ENCODE data around the gene EIF3D. TPM values are rescaled to one million over a fixed set of nuclear protein-coding genes. Genes with fewer than 3 reads are reported as not detected.
"Not testable (repeated sequence)": the region's sequence is repeated elsewhere in the genome, so short reads cannot be mapped to it uniquely, and the experiment has no call there.

The EIF3D gene
- polyA plus RNA-seq, 3 donors: 102 to 244 (median 122) TPM

DNA sequence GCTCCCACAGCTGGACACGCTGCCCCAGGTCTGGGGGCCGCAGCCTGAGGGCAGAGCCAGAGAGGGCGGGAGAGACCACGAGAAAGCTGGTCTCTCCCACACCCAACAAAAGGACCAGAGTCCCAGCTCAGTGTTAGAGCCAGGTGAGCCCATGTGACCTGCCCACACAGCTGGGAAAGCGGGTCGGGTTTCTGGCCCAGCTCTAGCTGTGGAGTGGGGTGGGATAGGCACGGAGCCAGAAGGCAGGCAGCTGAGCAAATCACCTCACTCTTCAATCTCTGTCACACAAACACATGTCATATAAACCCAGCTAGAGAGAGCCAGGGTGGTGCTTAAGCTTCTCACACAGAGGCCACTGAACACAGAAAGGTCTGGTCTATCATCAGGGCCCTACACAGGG lies 7.8 kb upstream of the EIF3D start:
- Histone ChIP-seq H3K4me3 (replicated peaks in 1 of 3; ENCODE audit: low read depth in 2 of 3, low read length in 3 of 3) (no peak overlapping the region), H3K9me3 (replicated peaks in 1 of 2; ENCODE audit: control insufficient read depth in 1 of 2, insufficient read depth in 1 of 2, low read length in 2 of 2) (no peaks in the 10 kb centered on the region), H3K4me2 (replicated peaks; ENCODE audit: extremely low read depth, low read length, poor library complexity, severe bottlenecking) (no peak overlapping the region), H3K79me2 (ENCODE audit: insufficient read depth, low read length) (no peaks in the 10 kb centered on the region), H2AFZ (ENCODE audit: insufficient read depth, low read depth, low read length, poor library complexity, severe bottlenecking) (no peak overlapping the region), H3K9ac (ENCODE audit: insufficient read depth, low read length, poor library complexity, severe bottlenecking) (no peak overlapping the region), H3K4me1 (ENCODE audit: control insufficient read depth in 1 of 2, insufficient read depth in 2 of 2, low read length in 2 of 2) (no peaks in the 10 kb centered on the region), H3K27me3 (ENCODE audit: control insufficient read depth in 2 of 2, insufficient read depth in 2 of 2, low read length in 2 of 2) (no peaks in the 10 kb centered on the region), H3K36me3 (replicated peaks in 1 of 2; ENCODE audit: control insufficient read depth in 1 of 2, insufficient read depth in 2 of 2, low read length in 2 of 2) (no peaks in the 10 kb centered on the region), H3K27ac (ENCODE audit: low read depth in 1 of 2, low read length in 2 of 2) (no peak overlapping the region), H4K20me1 (ENCODE audit: insufficient read depth, low read length) (no peaks in the 10 kb centered on the region)
- H3K27me3 Mint-ChIP-seq (ENCODE audit: low read depth in 3 of 3): peaks cover under 1 to 9% (median 7%) of the 10 kb centered on the region in 3 donors
- H3K36me3 Mint-ChIP-seq: no peaks in the 10 kb centered on the region
- WGBS (ENCODE audit: insufficient coverage): 88% methylated on average over 4 of the region's 7 CpGs
- H3K9me3 Mint-ChIP-seq: peaks cover 0 to 9% (median 2%) of the 10 kb centered on the region in 7 donors
- no peak overlapping the region for H3K27ac Mint-ChIP-seq
- H3K4me3 Mint-ChIP-seq: no peak overlapping the region
- TF ChIP-seq, protein P1, sequence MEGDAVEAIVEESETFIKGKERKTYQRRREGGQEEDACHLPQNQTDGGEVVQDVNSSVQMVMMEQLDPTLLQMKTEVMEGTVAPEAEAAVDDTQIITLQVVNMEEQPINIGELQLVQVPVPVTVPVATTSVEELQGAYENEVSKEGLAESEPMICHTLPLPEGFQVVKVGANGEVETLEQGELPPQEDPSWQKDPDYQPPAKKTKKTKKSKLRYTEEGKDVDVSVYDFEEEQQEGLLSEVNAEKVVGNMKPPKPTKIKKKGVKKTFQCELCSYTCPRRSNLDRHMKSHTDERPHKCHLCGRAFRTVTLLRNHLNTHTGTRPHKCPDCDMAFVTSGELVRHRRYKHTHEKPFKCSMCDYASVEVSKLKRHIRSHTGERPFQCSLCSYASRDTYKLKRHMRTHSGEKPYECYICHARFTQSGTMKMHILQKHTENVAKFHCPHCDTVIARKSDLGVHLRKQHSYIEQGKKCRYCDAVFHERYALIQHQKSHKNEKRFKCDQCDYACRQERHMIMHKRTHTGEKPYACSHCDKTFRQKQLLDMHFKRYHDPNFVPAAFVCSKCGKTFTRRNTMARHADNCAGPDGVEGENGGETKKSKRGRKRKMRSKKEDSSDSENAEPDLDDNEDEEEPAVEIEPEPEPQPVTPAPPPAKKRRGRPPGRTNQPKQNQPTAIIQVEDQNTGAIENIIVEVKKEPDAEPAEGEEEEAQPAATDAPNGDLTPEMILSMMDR (IDR thresholded peaks at IDR 0.05): no peak
- DNase-seq: no peak
- H3K4me1 Mint-ChIP-seq: no peaks in the 10 kb centered on the region
- intact Hi-C loops (cut with micrococcal nuclease): loop anchor here in 1 of 2 donors (10.0 kb wide), 1 partner anchor 238 kb away; the partner anchor contains the start of gene IFT27

GRCh38 chr22:36533320-36533719 lies 4.4 kb upstream of the EIF3D start:
- not testable (repeated sequence) for H4K20me1 ChIP-seq (ENCODE audit: insufficient read depth, low read length); H3K4me1 Mint-ChIP-seq; H3K36me3 Mint-ChIP-seq; H3K27me3 Mint-ChIP-seq (ENCODE audit: low read depth in 3 of 3); H3K27ac Mint-ChIP-seq; DNase-seq; H3K27me3 ChIP-seq (ENCODE audit: control insufficient read depth in 2 of 2, insufficient read depth in 2 of 2, low read length in 2 of 2); H2AFZ ChIP-seq (ENCODE audit: insufficient read depth, low read depth, low read length, poor library complexity, severe bottlenecking); H3K79me2 ChIP-seq (ENCODE audit: insufficient read depth, low read length); H3K9me3 ChIP-seq (replicated peaks in 1 of 2; ENCODE audit: control insufficient read depth in 1 of 2, insufficient read depth in 1 of 2, low read length in 2 of 2); H3K9me3 Mint-ChIP-seq; H3K36me3 ChIP-seq (replicated peaks in 1 of 2; ENCODE audit: control insufficient read depth in 1 of 2, insufficient read depth in 2 of 2, low read length in 2 of 2); H3K4me2 ChIP-seq (replicated peaks; ENCODE audit: extremely low read depth, low read length, poor library complexity, severe bottlenecking); H3K4me3 ChIP-seq (replicated peaks in 1 of 3; ENCODE audit: low read depth in 2 of 3, low read length in 3 of 3); H3K9ac ChIP-seq (ENCODE audit: insufficient read depth, low read length, poor library complexity, severe bottlenecking); H3K4me3 Mint-ChIP-seq; H3K27ac ChIP-seq (ENCODE audit: low read depth in 1 of 2, low read length in 2 of 2)
- H3K4me1 ChIP-seq (ENCODE audit: control insufficient read depth in 1 of 2, insufficient read depth in 2 of 2, low read length in 2 of 2): peaks cover 9 to 17% of the 10 kb centered on the region in 2 donors
- WGBS (ENCODE audit: insufficient coverage): no CpG with 5 or more reads among the region's 4 CpGs
- intact Hi-C loops (cut with micrococcal nuclease): loop anchor here in 1 of 2 donors (10.0 kb wide), 1 partner anchor 241 kb away; the partner anchor contains the start of gene IFT27

Data from CD14-positive monocyte (primary cell).